GM12873 (cell line): Measurements from ENCODE around the gene RPS19BP1.

Source experiments
- CTCF ChIP-seq: IDR thresholded peaks from 2 replicates; pipeline ENCODE4 v1.5.1; 2012; ENCODE audit warnings: low read depth, mild to moderate bottlenecking, moderate library complexity, low read length, control low read depth; ENCODE audit not compliant: insufficient read depth; ENCODE audit errors: missing control alignments

The RPS19BP1 gene

GRCh38 chr22:39534092-39534506 lies 1.6 kb upstream of the RPS19BP1 start:
- TF ChIP-seq CTCF, result no peak

- TF ChIP-seq CTCF, result peak; percentile 36
Observed at GRCh38 chr22:39530692-39531331, 1.7 kb downstream of the RPS19BP1 start.

- TF ChIP-seq CTCF, result no peak
Observed at GRCh38 chr22:39530116-39530515, 2.4 kb downstream of the RPS19BP1 start.

GRCh38 chr22:39529487-39529851 lies 3.1 kb downstream of the RPS19BP1 start:
- TF ChIP-seq CTCF, result no peak

GRCh38 chr22:39528681-39529486 lies 3.7 kb downstream of the RPS19BP1 start:
- TF ChIP-seq CTCF, result peak; percentile 100

- no peak for TF ChIP-seq CTCF
Observed at GRCh38 chr22:39528080-39528661, 4.4 kb downstream of the RPS19BP1 start.

- TF ChIP-seq CTCF, result no peak
Observed at GRCh38 chr22:39527481-39527961, 5.0 kb downstream of the RPS19BP1 start.
